Neuronal stem cell (in vitro differentiated cells): ENCODE results near the gene TMEM11.
A peak's percentile ranks its signal among the peaks of the same experiment; 100 is the strongest.

Experiments
- DNase-seq: peaks from one replicate; pipeline ENCODE4 v3.0.0-alpha.2; 2013; ENCODE audit warnings: low spot score
- H2AFZ ChIP-seq: one replicate; pipeline ENCODE4 v1.6.1; 2013; ENCODE audit warnings: mild to moderate bottlenecking, low read length, inconsistent platforms
- H2AK5ac ChIP-seq: 2 replicates; pipeline ENCODE4 v1.6.1; 2013; ENCODE audit warnings: low read depth, mild to moderate bottlenecking, inconsistent platforms, low read length, moderate library complexity, mixed read lengths
- H2BK120ac ChIP-seq: 2 replicates; pipeline ENCODE4 v1.6.1; 2013; ENCODE audit warnings: low read depth, mild to moderate bottlenecking, inconsistent platforms, low read length, moderate library complexity, mixed read lengths
- H2BK12ac ChIP-seq: one replicate; pipeline ENCODE4 v1.6.1; 2013; ENCODE audit warnings: low read length, inconsistent platforms
- H2BK15ac ChIP-seq: 2 replicates; pipeline ENCODE4 v1.6.1; 2013; ENCODE audit warnings: mild to moderate bottlenecking, low read length, inconsistent platforms, mixed read lengths
- H2BK5ac ChIP-seq: one replicate; pipeline ENCODE4 v1.6.1; 2013; ENCODE audit warnings: inconsistent platforms, mild to moderate bottlenecking, low read length, moderate library complexity
- H3K14ac ChIP-seq: one replicate; pipeline ENCODE4 v1.6.1; 2013; ENCODE audit warnings: low read length, inconsistent platforms
- H3K18ac ChIP-seq: 2 replicates; pipeline ENCODE4 v1.6.1; 2013; ENCODE audit warnings: low read length, inconsistent platforms
- H3K23ac ChIP-seq: 2 replicates; pipeline ENCODE4 v1.6.1; 2013; ENCODE audit warnings: low read depth, mild to moderate bottlenecking, mixed read lengths, low read length, inconsistent platforms; ENCODE audit not compliant: poor library complexity
- H3K27ac ChIP-seq: replicated peaks from 3 replicates; pipeline ENCODE4 v1.5.1; 2013; ENCODE audit warnings: low read length, inconsistent platforms
- H3K27me3 ChIP-seq, 3 experiments: 2 replicates each; pipeline ENCODE4 v1.6.1; 2013; ENCODE audit warnings: low read length in 3 of 3, mild to moderate bottlenecking in 2 of 3, inconsistent platforms in 1 of 3, low read depth in 1 of 3, mixed read lengths in 1 of 3, moderate library complexity in 1 of 3; ENCODE audit not compliant: control insufficient read depth in 3 of 3, insufficient read depth in 3 of 3
- H3K36me3 ChIP-seq, 2 donors: replicated peaks in 1 of 2; 2 replicates each; pipeline ENCODE4 v1.6.1; 2013; ENCODE audit warnings: low read length in 2 of 2; ENCODE audit not compliant: control insufficient read depth in 2 of 2, insufficient read depth in 2 of 2
- H3K4ac ChIP-seq: 2 replicates; pipeline ENCODE4 v1.6.1; 2013; ENCODE audit warnings: inconsistent platforms, mild to moderate bottlenecking, low read length, moderate library complexity
- H3K4me1 ChIP-seq, 2 donors: 1 replicate in 1 of 2; 2 replicates in 1 of 2; pipeline ENCODE4 v1.6.1; 2013; ENCODE audit warnings: low read length in 2 of 2, low read depth in 1 of 2; ENCODE audit not compliant: control insufficient read depth in 2 of 2, insufficient read depth in 1 of 2
- H3K4me2 ChIP-seq: one replicate; pipeline ENCODE4 v1.6.1; 2013; ENCODE audit warnings: mild to moderate bottlenecking, low read length, inconsistent platforms; ENCODE audit not compliant: insufficient read depth, poor library complexity, severe bottlenecking
- H3K4me3 ChIP-seq, 2 donors: 2 replicates each; pipeline ENCODE4 v1.5.1; 2013; ENCODE audit warnings: low read length in 2 of 2, mild to moderate bottlenecking in 2 of 2, inconsistent platforms in 1 of 2, moderate library complexity in 1 of 2
- H3K79me1 ChIP-seq: one replicate; pipeline ENCODE4 v1.6.1; 2013; ENCODE audit warnings: low read depth, mild to moderate bottlenecking, inconsistent platforms, low read length, moderate library complexity
- H3K9ac ChIP-seq: one replicate; pipeline ENCODE4 v1.6.1; 2013; ENCODE audit warnings: mild to moderate bottlenecking, low read depth, low read length, inconsistent platforms; ENCODE audit not compliant: poor library complexity
- H3K9me3 ChIP-seq, 2 donors: replicated peaks in 1 of 2; 2 replicates each; pipeline versions ENCODE3 to v1.6.1; 2013; ENCODE audit warnings: low read length in 2 of 2, mild to moderate bottlenecking in 2 of 2, inconsistent platforms in 1 of 2, low read depth in 1 of 2, mixed read lengths in 1 of 2, moderate library complexity in 1 of 2; ENCODE audit not compliant: control insufficient read depth in 2 of 2, insufficient read depth in 1 of 2
- H4K8ac ChIP-seq: one replicate; pipeline ENCODE4 v1.6.1; 2013; ENCODE audit warnings: low read depth, mild to moderate bottlenecking, inconsistent platforms, low read length, moderate library complexity
- H4K91ac ChIP-seq: one replicate; pipeline ENCODE4 v1.6.1; 2013; ENCODE audit warnings: low read length, low read depth, mild to moderate bottlenecking, inconsistent platforms; ENCODE audit not compliant: poor library complexity
- WGBS, 2 donors: extraction: QIAGEN DNeasy Blood & Tissue Kit; methylation state at CpG; one replicate each; pipeline ENCODE4 v1.1.7; 2013; ENCODE audit warnings: missing lambda C conversion rate in 2 of 2, mixed read lengths in 1 of 2; ENCODE audit not compliant: insufficient read length in 2 of 2, insufficient replicate concordance in 1 of 2; ENCODE audit errors: extremely low coverage in 2 of 2; 5-methylcytosine and 5-hydroxymethylcytosine counted together

Gene TMEM11

GRCh38 chr17:21251337-21252010, 37.5 kb upstream of the TMEM11 start:
- no peak for DNase-seq
- H3K4me3 ChIP-seq: no peak overlapping the region

GRCh38 chr17:21250854-21251253, 36.9 kb upstream of the TMEM11 start:
- no peak overlapping the region for H3K4me2 ChIP-seq
- peaks cover 2 to 8% of the 10 kb centered on the region in 2 donors for H3K4me1 ChIP-seq
- H3K9ac ChIP-seq: no peak overlapping the region
- no peak overlapping the region for H4K91ac ChIP-seq
- no peak overlapping the region for H2BK12ac ChIP-seq
- no peak overlapping the region for H2BK120ac ChIP-seq
- H3K36me3 ChIP-seq: no peaks in the 10 kb centered on the region
- no CpG with 5 or more reads among the region's 4 CpGs for WGBS, 2 donors
- H3K27ac ChIP-seq: no peak overlapping the region
- no peak for DNase-seq
- no peak overlapping the region for H4K8ac ChIP-seq
- H3K18ac ChIP-seq: no peak overlapping the region
- peaks cover 3% of the 10 kb centered on the region for H3K79me1 ChIP-seq
- no peak overlapping the region for H3K23ac ChIP-seq
- no peak overlapping the region for H2BK5ac ChIP-seq
- H3K9me3 ChIP-seq: no peaks in the 10 kb centered on the region
- H3K14ac ChIP-seq: no peak overlapping the region
- no peak overlapping the region for H3K4me3 ChIP-seq
- no peak overlapping the region for H2AK5ac ChIP-seq
- peaks cover 0 to 6% (median 0%) of the 10 kb centered on the region in 3 experiments for H3K27me3 ChIP-seq
- H3K4ac ChIP-seq: no peak overlapping the region
- H2AFZ ChIP-seq: no peak overlapping the region
- H2BK15ac ChIP-seq: no peak overlapping the region

More at GRCh38 chr17:21251337-21252010, 37.5 kb upstream of the TMEM11 start:
- H4K8ac ChIP-seq: no peak overlapping the region
- H2BK5ac ChIP-seq: no peak overlapping the region
- no peak overlapping the region for H2AFZ ChIP-seq
- no peak overlapping the region for H3K23ac ChIP-seq
- peaks cover 3% of the 10 kb centered on the region for H3K79me1 ChIP-seq
- H3K4ac ChIP-seq: no peak overlapping the region
- no peaks in the 10 kb centered on the region for H3K9me3 ChIP-seq
- whole genome bisulfite sequencing, 2 donors: no CpG with 5 or more reads among the region's 15 CpGs
- H2BK15ac ChIP-seq: no peak overlapping the region
- H3K9ac ChIP-seq: no peak overlapping the region
- H3K18ac ChIP-seq: no peak overlapping the region
- H4K91ac ChIP-seq: no peak overlapping the region
- H3K27ac ChIP-seq: no peak overlapping the region
- H2AK5ac ChIP-seq: peak overlapping the region; percentile 97
- peaks cover 2 to 8% of the 10 kb centered on the region in 2 donors for H3K4me1 ChIP-seq
- no peak overlapping the region for H2BK12ac ChIP-seq
- no peak overlapping the region for H2BK120ac ChIP-seq
- H3K36me3 ChIP-seq: no peaks in the 10 kb centered on the region
- H3K4me2 ChIP-seq: no peak overlapping the region
- no peak overlapping the region for H3K14ac ChIP-seq
- H3K27me3 ChIP-seq: peaks cover 0 to 6% (median 0%) of the 10 kb centered on the region in 3 experiments

- no peak overlapping the region for H3K18ac ChIP-seq
- H3K27ac ChIP-seq: no peak overlapping the region
- H2AFZ ChIP-seq: no peak overlapping the region
- DNase-seq: no peak
- peaks cover 0 to 6% (median 0%) of the 10 kb centered on the region in 3 experiments for H3K27me3 ChIP-seq
- H3K4me2 ChIP-seq: no peak overlapping the region
- no peaks in the 10 kb centered on the region for H3K9me3 ChIP-seq
- no peak overlapping the region for H2BK5ac ChIP-seq
- no peak overlapping the region for H3K4me3 ChIP-seq
- H2BK120ac ChIP-seq: no peak overlapping the region
- peaks cover 3% of the 10 kb centered on the region for H3K79me1 ChIP-seq
- H3K9ac ChIP-seq: no peak overlapping the region
- no peak overlapping the region for H2BK12ac ChIP-seq
- H2AK5ac ChIP-seq: no peak overlapping the region
- WGBS, 2 donors: no CpG with 5 or more reads among the region's 7 CpGs
- no peaks in the 10 kb centered on the region for H3K36me3 ChIP-seq
- no peak overlapping the region for H2BK15ac ChIP-seq
- H3K23ac ChIP-seq: no peak overlapping the region
- H3K4ac ChIP-seq: no peak overlapping the region
- H4K8ac ChIP-seq: no peak overlapping the region
- H3K4me1 ChIP-seq: peaks cover 2 to 8% of the 10 kb centered on the region in 2 donors
- no peak overlapping the region for H3K14ac ChIP-seq
- no peak overlapping the region for H4K91ac ChIP-seq
Measured at GRCh38 chr17:21249920-21250703, 36.2 kb upstream of the TMEM11 start.

GRCh38 chr17:21249086-21249795, 35.3 kb upstream of the TMEM11 start:
- peaks cover 2 to 8% of the 10 kb centered on the region in 2 donors for H3K4me1 ChIP-seq
- no peak overlapping the region for H3K4me2 ChIP-seq
- no peak overlapping the region for H3K23ac ChIP-seq
- WGBS, 2 donors: no CpG with 5 or more reads among the region's 12 CpGs
- no peaks in the 10 kb centered on the region for H3K9me3 ChIP-seq
- DNase-seq: no peak
- H3K18ac ChIP-seq: no peak overlapping the region
- H3K4ac ChIP-seq: no peak overlapping the region
- no peak overlapping the region for H2AFZ ChIP-seq
- H2BK12ac ChIP-seq: no peak overlapping the region
- no peak overlapping the region for H3K27ac ChIP-seq
- peaks cover 0 to 6% (median 0%) of the 10 kb centered on the region in 3 experiments for H3K27me3 ChIP-seq
- H2BK120ac ChIP-seq: no peak overlapping the region
- no peak overlapping the region for H2BK15ac ChIP-seq
- H2BK5ac ChIP-seq: no peak overlapping the region
- no peak overlapping the region for H4K8ac ChIP-seq
- no peak overlapping the region for H3K14ac ChIP-seq
- no peak overlapping the region for H4K91ac ChIP-seq
- H3K36me3 ChIP-seq: no peaks in the 10 kb centered on the region
- H3K9ac ChIP-seq: no peak overlapping the region
- H2AK5ac ChIP-seq: no peak overlapping the region
- H3K79me1 ChIP-seq: peaks cover 3% of the 10 kb centered on the region
- H3K4me3 ChIP-seq: no peak overlapping the region
